GM12878 (cell line): Measurements from ENCODE around the gene GID4. TPM values are rescaled to one million over a fixed set of nuclear protein-coding genes. Genes with fewer than 3 reads are reported as not detected.

Source experiments
- BMI1 ChIP-seq: fragments of 450-650 bp; IDR thresholded peaks from 2 replicates; pipeline ENCODE4 v1.6.1; 2016; ENCODE audit warnings: mild to moderate bottlenecking, moderate library complexity, borderline replicate concordance
- CBFB ChIP-seq: IDR thresholded peaks from 2 replicates; pipeline ENCODE4 v1.6.1; 2016; ENCODE audit warnings: antibody characterized with exemption, low read depth
- ETV6 ChIP-seq, 2 experiments: fragments of 450-650 bp in 1 of 2; IDR thresholded peaks in 1 of 2; conservative IDR thresholded peaks in 1 of 2; 2 replicates each; pipeline ENCODE4 v1.6.1; 2014; ENCODE audit warnings: antibody characterized with exemption in 1 of 2, borderline replicate concordance in 1 of 2, low read depth in 1 of 2, mild to moderate bottlenecking in 1 of 2, moderate library complexity in 1 of 2
- FOXM1 ChIP-seq: IDR thresholded peaks from 2 replicates; pipeline ENCODE4 v1.6.1; 2012; ENCODE audit warnings: low read depth, mild to moderate bottlenecking, inconsistent platforms, low read length, moderate library complexity
- MEF2B ChIP-seq: fragments of 450-650 bp; IDR thresholded peaks from 2 replicates; pipeline ENCODE4 v1.6.1; 2018; ENCODE audit warnings: mild to moderate bottlenecking, moderate library complexity; ENCODE audit not compliant: partially characterized antibody, poor library complexity, severe bottlenecking
- MYB ChIP-seq: fragments of 150-350 bp; IDR thresholded peaks from 2 replicates; pipeline ENCODE4 v1.6.1; 2014; ENCODE audit warnings: mild to moderate bottlenecking, low read depth, low read length, borderline replicate concordance
- NRF1 ChIP-seq: conservative IDR thresholded peaks from 2 replicates; pipeline ENCODE4 v1.6.1; 2011; ENCODE audit warnings: mild to moderate bottlenecking, low read depth, low read length, improper control_type of control experiment
- POLR2AphosphoS2 ChIP-seq: IDR thresholded peaks from 2 replicates; pipeline ENCODE4 v1.6.1; 2011; ENCODE audit warnings: low read depth, mild to moderate bottlenecking, low read length, improper control_type of control experiment, moderate library complexity
- RBBP5 ChIP-seq: fragments of 200-600 bp; sonication (generic); conservative IDR thresholded peaks from 2 replicates; pipeline ENCODE4 v1.6.1; 2016
- SMAD1 ChIP-seq: fragments of 450-650 bp; IDR thresholded peaks from 2 replicates; pipeline ENCODE4 v1.6.1; 2018; ENCODE audit warnings: mild to moderate bottlenecking, low read depth; ENCODE audit not compliant: partially characterized antibody
- SMC3 ChIP-seq: IDR thresholded peaks from 2 replicates; pipeline ENCODE4 v1.6.1; 2011; ENCODE audit warnings: low read length, improper control_type of control experiment, borderline replicate concordance
- SREBF2 ChIP-seq: IDR thresholded peaks from 2 replicates; pipeline ENCODE4 v1.6.1; 2012; ENCODE audit warnings: mild to moderate bottlenecking, low read length
- TBL1XR1 ChIP-seq: IDR thresholded peaks from 2 replicates; pipeline ENCODE4 v1.6.1; 2012; ENCODE audit warnings: low read depth, low read length, improper control_type of control experiment
- WRNIP1 ChIP-seq: IDR thresholded peaks from 2 replicates; pipeline ENCODE4 v1.6.1; 2011; ENCODE audit warnings: low read depth, low read length, improper control_type of control experiment, borderline replicate concordance
- ZNF24 ChIP-seq: fragments of 450-650 bp; IDR thresholded peaks from 2 replicates; pipeline ENCODE4 v1.6.1; 2017; ENCODE audit warnings: antibody characterized with exemption, mild to moderate bottlenecking
- ZNF592 ChIP-seq: fragments of 450-650 bp; IDR thresholded peaks from 2 replicates; pipeline ENCODE4 v1.6.1; 2017; ENCODE audit warnings: mild to moderate bottlenecking, moderate library complexity
- polyA plus RNA-seq, 11 experiments: library from polyadenylated mRNA; depleted of rRNA in 4 of 11; unstranded in 6 of 11; stranded (reverse) in 5 of 11; fragments of >200 nt; fragmentation: Nextera tagmentation in 4 of 11; fragmentation: Illumina TruSeq in 1 of 11; extraction: Ambion mirVana in 4 of 11; extraction: Trizol in 1 of 11; gene quantifications; 1 replicate in 1 of 11; 2 replicates in 10 of 11; pipeline versions ENCODE4 v1.2.1 to v1.2.3, GENCODE V29; 2011 to 2016; ENCODE audit warnings: inconsistent platforms in 2 of 11, missing spikeins in 2 of 11, low read depth in 1 of 11
- total RNA-seq, 4 experiments: library from RNA; depleted of rRNA in 3 of 4; stranded (reverse); fragments of >200 nt in 3 of 4; fragmentation: Illumina TruSeq in 1 of 4; extraction: Trizol in 1 of 4; gene quantifications; 2 replicates each; pipeline versions ENCODE4 v1.2.1 to v1.2.3, GENCODE V29; 2013 to 2021
- TF ChIP-seq, protein P1 (sequence below): fragments of 450-650 bp; IDR thresholded peaks from 2 replicates; pipeline ENCODE4 v1.6.1; 2016; ENCODE audit warnings: mild to moderate bottlenecking, moderate library complexity, borderline replicate concordance

Gene GID4
- total and polyA plus RNA-seq, 10 of the 15 experiments (the other 5 are each of a cell fraction or from before 2014, with no cell fraction given), result 0.93 to 7.3 (median 3.6) TPM

GRCh38 chr17:18087610-18088491 lies 48.6 kb downstream of the GID4 start, which contains the start of gene DRG2 (continued):
- TF ChIP-seq TBL1XR1 (peak; percentile 80), FOXM1 (no peak), ETV6 (conservative IDR thresholded peaks at IDR 0.05 in 1 of 2, IDR thresholded peaks at IDR 0.05 in 1 of 2; ENCODE audit: borderline replicate concordance in 1 of 2, low read depth in 1 of 2) (peak in 1 of 2 experiments; percentile 62; a peak in 1 of 4 replicates), MYB (no peak), POLR2AphosphoS2 (peak; percentile 59), SMAD1 (no peak), RBBP5 (no peak), WRNIP1 (0 out of 2 replicates have a peak, but pooled peaks have one; percentile 51), SREBF2 (0 out of 2 replicates have a peak, but pooled peaks have one; percentile 49), MEF2B (peak; percentile 38), ZNF24 (peak; percentile 82), CBFB (0 out of 2 replicates have a peak, but pooled peaks have one; percentile 26), ZNF592 (no peak), SMC3 (no peak), BMI1 (no peak), NRF1 (no peak; the same call in 1 of the 2 replicates)
- TF ChIP-seq, protein P1, sequence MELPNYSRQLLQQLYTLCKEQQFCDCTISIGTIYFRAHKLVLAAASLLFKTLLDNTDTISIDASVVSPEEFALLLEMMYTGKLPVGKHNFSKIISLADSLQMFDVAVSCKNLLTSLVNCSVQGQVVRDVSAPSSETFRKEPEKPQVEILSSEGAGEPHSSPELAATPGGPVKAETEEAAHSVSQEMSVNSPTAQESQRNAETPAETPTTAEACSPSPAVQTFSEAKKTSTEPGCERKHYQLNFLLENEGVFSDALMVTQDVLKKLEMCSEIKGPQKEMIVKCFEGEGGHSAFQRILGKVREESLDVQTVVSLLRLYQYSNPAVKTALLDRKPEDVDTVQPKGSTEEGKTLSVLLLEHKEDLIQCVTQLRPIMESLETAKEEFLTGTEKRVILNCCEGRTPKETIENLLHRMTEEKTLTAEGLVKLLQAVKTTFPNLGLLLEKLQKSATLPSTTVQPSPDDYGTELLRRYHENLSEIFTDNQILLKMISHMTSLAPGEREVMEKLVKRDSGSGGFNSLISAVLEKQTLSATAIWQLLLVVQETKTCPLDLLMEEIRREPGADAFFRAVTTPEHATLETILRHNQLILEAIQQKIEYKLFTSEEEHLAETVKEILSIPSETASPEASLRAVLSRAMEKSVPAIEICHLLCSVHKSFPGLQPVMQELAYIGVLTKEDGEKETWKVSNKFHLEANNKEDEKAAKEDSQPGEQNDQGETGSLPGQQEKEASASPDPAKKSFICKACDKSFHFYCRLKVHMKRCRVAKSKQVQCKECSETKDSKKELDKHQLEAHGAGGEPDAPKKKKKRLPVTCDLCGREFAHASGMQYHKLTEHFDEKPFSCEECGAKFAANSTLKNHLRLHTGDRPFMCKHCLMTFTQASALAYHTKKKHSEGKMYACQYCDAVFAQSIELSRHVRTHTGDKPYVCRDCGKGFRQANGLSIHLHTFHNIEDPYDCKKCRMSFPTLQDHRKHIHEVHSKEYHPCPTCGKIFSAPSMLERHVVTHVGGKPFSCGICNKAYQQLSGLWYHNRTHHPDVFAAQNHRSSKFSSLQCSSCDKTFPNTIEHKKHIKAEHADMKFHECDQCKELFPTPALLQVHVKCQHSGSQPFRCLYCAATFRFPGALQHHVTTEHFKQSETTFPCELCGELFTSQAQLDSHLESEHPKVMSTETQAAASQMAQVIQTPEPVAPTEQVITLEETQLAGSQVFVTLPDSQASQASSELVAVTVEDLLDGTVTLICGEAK, result peak; percentile 98
